EL (cell line): ENCODE results near the gene SDK1.

Experiments used
- DNase-seq: peaks from one replicate; pipeline ENCODE4 v3.0.0-alpha.2; 2016

Gene SDK1

DNA sequence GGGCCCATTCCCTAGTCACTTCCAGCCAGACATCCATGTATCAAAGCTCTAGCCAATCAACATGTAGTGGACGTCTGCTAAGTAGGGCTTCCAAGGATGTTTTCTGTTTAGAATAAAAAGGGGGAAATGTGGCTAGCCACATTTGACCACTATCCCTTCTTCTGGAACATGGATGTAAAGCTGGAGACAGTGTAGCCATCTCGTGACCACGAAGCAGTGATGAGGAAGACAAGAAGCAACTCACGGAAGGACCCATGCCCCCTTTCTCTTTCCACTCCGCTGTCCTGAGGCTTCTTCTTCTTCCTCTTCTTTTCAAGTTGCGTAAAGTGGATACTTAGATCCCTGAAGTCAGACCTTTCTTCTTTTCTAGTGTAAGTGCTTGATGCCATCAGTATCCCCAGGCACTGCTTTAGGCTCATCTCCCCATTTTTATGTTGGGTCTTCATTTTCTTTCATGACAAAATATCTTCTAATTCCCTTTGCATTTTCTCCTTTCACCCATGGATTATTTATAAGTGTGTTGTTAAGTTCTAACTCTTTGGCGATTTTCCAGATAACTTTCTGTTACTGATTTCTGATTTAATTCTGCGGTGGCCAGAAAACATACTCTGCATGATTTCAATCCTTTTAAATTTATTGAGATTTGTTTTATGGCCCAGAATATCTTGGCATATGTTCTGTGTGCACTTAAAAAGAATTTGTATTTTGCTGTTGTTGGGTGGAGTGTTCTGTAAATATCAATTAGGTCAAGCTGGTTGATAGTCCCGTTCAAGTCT is 594.5 kb downstream of the SDK1 start:
- DNase-seq: no peak

DNA sequence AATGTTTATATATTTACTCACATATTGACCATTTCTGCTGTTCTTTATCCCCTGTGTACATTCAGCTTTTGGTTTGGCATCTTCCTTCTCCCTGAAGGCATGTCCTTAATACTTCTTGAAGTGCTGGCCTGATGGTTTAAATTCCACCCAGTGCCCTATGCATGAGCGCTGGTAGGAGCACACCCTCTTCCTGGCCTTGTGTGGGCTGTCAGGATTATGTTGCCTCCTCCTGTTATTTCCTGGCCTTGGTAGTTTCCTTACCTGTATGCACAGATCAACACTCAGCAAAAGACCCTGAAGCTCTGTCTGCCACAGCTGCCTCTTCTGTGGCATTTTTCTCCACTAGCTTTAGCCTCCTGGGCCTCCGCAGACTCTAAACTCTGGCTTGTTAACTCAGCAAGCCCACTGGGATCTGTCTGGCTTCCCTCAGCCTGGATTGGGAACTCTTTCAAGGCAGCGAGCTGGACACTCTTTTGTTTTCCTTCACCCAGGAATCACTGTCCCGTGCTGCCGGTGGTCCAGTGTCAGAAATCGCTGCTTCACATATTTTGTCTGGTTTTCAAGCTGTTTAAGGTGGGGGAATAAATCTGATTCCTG is 595.2 kb downstream of the SDK1 start:
- no peak for DNase-seq

- DNase-seq: peak; percentile 0
These were observed 596.6 kb downstream of the SDK1 start for GRCh38 chr7:3897430-3898372.

- no peak for DNase-seq
These were observed 598.5 kb downstream of the SDK1 start for GRCh38 chr7:3899559-3899991.

GRCh38 chr7:3908153-3908552 is 607.1 kb downstream of the SDK1 start:
- DNase-seq: no peak

GRCh38 chr7:3909128-3909527 is 608.1 kb downstream of the SDK1 start:
- no peak for DNase-seq

- DNase-seq: no peak
These were observed 609.0 kb downstream of the SDK1 start for GRCh38 chr7:3910054-3910453.

GRCh38 chr7:3911685-3912084 is 610.6 kb downstream of the SDK1 start:
- DNase-seq: no peak

GRCh38 chr7:3912291-3912690 is 611.2 kb downstream of the SDK1 start:
- no peak for DNase-seq

DNA sequence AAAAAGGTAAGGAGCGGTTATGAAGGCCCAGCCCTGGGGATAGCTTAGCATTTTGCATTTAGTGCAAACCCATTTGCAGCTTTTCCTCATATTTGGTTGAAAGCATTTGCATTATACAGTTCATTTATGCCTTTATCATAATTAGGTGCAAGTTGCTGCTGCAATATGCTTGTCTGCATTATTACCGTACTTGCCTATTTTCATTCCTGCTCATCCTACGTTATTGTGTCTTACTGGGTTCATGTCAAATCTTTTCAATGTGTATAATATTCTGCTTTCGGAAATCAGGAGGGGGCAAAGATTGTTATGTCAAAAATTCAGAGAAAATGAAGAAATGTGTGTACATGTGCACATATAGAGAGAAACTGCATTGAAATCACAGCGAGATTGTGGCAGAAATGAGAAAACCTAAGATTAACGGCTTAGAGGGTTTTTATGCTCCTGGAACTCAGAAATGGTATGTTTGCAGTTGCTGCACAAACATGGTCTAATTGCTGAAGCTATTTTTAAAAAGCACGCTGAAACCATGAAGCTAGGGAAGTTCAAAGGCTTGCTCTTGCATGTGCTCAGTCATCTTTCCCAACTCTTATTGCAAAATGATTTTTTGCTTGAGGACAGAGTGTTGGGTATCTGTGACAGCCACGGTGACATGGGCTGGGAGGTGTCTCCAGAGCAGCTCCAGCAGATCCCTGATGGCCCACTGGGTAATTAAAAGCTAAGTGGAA is 613.2 kb downstream of the SDK1 start:
- no peak for DNase-seq

- no peak for DNase-seq
These were observed 614.4 kb downstream of the SDK1 start for GRCh38 chr7:3915337-3915878.

DNA sequence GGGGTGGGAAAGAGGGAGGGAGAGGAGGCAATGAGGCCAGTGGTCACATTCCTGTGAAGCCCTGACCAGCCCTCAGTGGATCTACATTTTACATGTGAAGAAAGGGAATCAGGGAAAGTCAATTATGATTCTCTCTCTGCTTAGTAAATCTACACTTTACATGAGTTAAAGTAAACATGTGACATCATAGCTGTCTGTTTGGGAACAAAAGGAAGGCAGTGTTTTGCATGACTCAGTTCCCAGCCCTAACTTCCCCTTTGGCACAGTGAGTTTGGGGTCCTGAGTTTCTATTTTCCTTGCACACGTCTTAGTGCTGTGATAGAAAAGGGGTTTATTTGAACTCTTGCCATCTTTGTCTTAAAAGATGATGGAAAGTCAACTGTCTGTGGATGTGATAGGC is 615.1 kb downstream of the SDK1 start:
- DNase-seq: no peak

GRCh38 chr7:3917436-3917835 is 616.4 kb downstream of the SDK1 start:
- DNase-seq: no peak

DNA sequence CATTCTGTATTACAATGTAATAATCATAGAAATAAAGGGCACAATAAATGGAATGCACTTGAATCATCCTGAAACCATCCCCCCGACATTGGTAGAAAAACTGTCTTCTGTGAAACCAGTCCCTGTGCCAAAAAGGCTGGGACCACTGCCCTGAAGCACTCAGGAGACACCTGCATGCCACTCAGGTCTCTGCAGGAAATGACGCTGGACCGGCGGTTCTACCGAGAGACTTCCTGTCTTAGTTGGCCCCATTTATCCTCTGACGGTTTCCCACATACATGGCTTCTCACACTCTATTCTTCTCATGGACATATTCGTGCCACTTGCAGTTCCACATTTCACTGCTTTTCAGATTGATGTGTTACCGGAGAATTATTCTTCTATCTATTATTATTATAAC is 617.5 kb downstream of the SDK1 start:
- no peak for DNase-seq

- DNase-seq: no peak
These were observed 621.2 kb downstream of the SDK1 start for GRCh38 chr7:3922175-3922635.

DNA sequence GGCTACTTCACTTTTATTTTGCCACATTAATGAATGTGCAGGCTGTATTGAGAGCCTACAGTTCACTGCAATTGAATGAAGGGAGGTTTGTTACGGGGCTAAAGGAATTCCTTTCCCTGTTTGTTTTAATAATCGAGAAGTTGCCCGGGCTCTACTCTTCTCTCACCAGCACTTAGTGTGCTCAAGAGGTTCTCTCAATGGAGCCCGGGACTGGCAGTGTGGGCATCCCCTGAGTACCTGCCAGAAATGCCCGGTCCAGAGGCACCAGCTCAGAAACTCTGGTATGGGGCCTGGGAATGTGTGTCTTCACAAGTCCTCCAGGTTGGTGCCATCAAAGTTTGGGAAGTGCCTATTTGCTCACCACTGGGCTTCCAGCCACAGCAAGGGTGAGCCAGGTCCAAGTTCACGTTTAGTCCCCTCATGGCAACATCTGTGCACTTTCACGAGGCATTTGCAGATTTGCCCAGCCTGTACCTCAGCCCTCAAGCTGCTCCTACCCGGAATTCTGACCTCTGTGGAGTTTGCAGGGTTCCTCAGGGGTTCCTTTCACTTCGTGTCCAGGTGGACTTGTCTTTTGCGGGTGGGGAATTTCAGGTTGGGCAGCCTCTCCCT is 622.4 kb downstream of the SDK1 start:
- no peak for DNase-seq

DNA sequence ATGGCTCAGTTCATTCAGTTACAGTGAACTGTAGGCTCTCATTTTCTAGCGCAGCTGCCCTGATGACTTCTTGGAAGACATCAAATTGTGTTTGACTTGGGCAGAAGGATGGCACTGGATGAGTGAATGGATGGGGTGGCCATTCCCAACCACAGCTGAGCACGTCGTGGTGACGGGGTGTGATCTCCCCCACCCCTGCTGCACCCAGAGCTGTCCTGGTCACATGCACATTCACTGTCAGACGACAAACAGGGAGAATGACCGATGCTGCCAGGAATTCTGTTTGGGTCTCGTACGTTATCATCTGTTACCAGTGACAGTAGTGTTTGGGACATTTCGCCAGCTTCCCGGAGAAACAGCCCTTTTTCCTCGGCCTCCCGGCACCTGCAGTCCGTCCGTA is 623.2 kb downstream of the SDK1 start:
- DNase-seq: no peak

DNA sequence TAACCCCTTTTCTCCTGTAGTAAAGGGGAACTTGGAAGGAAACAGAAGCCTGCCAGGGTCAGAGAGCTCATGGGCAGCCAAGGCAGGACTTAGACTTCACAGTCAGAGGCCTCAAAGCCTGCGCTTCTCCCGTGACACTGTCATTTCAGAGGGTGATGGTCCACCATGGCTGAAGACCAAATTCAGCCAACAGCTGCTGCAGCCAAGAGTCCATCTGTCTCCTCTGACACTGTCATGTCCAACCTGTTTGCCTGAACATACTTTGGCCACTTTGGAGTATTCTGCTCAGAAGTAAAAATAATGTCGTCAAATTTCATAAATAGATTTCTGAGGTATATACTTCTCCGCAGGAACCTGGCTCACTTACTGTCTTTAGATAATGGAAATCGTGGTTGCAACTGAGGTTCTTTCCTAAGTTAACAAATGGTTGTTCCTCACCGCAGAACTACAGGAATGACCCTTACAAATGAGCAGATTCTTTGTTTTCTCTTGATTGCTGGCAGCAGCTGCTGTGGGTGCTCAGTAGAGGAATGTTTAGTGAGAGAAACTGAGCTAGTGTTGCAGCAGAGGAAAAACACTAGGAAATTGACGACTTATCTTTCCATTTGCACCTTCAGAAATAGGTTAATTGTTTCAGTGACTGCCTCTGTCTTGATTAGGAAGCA is 626.5 kb downstream of the SDK1 start:
- DNase-seq: no peak

GRCh38 chr7:3928727-3929515 is 627.9 kb downstream of the SDK1 start:
- no peak for DNase-seq

DNA sequence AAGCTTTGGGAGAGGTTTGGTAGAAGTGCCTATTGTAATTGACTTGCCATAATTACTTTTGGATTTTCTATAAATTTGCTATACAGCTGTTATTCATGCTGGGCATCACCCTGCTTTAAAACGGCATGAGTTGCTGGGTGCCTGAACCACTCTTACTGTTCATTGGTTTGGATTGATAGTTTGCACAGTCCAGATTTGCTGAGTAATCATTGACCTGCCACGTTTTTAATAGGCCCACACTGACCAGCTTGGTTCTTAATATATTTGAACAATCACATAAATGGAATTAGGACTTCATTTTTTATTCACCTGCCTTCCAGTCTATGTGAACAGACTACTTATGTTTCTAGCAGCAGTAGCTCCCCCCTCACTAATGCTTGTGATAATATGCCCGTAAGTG is 630.8 kb downstream of the SDK1 start:
- no peak for DNase-seq

GRCh38 chr7:3937146-3937545 is 636.1 kb downstream of the SDK1 start:
- DNase-seq: no peak
